Measurements from ENCODE around the gene LIMK2.

DNA sequence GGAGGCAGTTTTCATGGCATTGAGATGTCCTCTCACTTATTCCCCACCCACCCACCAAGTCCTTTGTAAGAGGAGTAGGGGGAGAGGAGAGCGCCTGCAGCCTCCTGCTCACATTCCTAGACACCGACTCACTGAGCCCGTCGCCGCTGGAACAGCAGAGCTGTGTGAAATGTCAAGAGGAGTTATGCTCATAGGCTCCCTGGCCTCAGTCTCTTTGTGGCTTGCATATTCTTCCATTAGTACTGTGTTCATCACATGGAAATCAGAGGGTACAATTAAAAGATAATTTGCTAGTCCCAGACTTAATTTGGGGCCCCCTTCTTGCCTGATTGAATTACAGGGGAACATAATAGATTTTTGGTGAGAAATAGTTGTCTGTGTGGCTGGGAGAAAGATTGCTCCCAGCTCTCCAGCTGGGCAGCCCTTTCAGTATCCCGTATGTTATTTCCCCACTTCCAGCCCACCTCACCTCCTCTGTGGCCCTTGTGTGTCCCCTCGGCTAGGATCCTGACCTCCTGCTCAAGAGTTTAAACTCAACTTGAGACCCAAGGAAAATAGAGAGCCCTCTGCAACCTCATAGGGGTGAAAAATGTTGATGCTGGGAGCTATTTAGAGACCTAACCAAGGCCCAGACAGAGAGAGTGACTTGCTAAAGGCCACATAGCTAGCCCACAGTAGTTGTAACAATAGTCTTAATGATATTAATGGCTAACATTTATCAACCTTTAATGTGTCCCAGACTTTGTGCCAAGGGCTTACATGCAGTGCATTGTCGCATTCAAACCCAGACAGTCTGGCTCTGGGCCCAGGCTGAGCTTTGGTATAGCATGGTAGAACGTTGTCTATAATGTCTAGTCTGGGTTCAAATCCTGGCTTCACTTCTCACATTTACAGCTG lies 32.2 kb downstream of the LIMK2 start:
- TF ChIP-seq, protein P1, sequence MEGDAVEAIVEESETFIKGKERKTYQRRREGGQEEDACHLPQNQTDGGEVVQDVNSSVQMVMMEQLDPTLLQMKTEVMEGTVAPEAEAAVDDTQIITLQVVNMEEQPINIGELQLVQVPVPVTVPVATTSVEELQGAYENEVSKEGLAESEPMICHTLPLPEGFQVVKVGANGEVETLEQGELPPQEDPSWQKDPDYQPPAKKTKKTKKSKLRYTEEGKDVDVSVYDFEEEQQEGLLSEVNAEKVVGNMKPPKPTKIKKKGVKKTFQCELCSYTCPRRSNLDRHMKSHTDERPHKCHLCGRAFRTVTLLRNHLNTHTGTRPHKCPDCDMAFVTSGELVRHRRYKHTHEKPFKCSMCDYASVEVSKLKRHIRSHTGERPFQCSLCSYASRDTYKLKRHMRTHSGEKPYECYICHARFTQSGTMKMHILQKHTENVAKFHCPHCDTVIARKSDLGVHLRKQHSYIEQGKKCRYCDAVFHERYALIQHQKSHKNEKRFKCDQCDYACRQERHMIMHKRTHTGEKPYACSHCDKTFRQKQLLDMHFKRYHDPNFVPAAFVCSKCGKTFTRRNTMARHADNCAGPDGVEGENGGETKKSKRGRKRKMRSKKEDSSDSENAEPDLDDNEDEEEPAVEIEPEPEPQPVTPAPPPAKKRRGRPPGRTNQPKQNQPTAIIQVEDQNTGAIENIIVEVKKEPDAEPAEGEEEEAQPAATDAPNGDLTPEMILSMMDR (IDR thresholded peaks at IDR 0.05; ENCODE audit: low read depth, low read length, missing input control), result no peak
- TF ChIP-seq RAD21 (IDR thresholded peaks at IDR 0.05) (no peak), YY1 (IDR thresholded peaks at IDR 0.05) (no peak), TAF1 (conservative IDR thresholded peaks at IDR 0.05) (no peak), FOXA1 (IDR thresholded peaks at IDR 0.05) (no peak), HNF4G (IDR thresholded peaks at IDR 0.05) (no peak), JUND (IDR thresholded peaks at IDR 0.05) (no peak), SP1 (IDR thresholded peaks at IDR 0.05) (no peak), GABPA (IDR thresholded peaks at IDR 0.05 in 1 of 2, conservative IDR thresholded peaks at IDR 0.05 in 1 of 2) (no peak), NR2F2 (IDR thresholded peaks at IDR 0.05) (no peak)
- TF ChIP-seq, protein P2, sequence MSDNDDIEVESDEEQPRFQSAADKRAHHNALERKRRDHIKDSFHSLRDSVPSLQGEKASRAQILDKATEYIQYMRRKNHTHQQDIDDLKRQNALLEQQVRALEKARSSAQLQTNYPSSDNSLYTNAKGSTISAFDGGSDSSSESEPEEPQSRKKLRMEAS (IDR thresholded peaks at IDR 0.05), result no peak
- TF ChIP-seq, protein P3, sequence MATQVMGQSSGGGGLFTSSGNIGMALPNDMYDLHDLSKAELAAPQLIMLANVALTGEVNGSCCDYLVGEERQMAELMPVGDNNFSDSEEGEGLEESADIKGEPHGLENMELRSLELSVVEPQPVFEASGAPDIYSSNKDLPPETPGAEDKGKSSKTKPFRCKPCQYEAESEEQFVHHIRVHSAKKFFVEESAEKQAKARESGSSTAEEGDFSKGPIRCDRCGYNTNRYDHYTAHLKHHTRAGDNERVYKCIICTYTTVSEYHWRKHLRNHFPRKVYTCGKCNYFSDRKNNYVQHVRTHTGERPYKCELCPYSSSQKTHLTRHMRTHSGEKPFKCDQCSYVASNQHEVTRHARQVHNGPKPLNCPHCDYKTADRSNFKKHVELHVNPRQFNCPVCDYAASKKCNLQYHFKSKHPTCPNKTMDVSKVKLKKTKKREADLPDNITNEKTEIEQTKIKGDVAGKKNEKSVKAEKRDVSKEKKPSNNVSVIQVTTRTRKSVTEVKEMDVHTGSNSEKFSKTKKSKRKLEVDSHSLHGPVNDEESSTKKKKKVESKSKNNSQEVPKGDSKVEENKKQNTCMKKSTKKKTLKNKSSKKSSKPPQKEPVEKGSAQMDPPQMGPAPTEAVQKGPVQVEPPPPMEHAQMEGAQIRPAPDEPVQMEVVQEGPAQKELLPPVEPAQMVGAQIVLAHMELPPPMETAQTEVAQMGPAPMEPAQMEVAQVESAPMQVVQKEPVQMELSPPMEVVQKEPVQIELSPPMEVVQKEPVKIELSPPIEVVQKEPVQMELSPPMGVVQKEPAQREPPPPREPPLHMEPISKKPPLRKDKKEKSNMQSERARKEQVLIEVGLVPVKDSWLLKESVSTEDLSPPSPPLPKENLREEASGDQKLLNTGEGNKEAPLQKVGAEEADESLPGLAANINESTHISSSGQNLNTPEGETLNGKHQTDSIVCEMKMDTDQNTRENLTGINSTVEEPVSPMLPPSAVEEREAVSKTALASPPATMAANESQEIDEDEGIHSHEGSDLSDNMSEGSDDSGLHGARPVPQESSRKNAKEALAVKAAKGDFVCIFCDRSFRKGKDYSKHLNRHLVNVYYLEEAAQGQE (IDR thresholded peaks at IDR 0.05), result no peak
- TF ChIP-seq, protein P4, sequence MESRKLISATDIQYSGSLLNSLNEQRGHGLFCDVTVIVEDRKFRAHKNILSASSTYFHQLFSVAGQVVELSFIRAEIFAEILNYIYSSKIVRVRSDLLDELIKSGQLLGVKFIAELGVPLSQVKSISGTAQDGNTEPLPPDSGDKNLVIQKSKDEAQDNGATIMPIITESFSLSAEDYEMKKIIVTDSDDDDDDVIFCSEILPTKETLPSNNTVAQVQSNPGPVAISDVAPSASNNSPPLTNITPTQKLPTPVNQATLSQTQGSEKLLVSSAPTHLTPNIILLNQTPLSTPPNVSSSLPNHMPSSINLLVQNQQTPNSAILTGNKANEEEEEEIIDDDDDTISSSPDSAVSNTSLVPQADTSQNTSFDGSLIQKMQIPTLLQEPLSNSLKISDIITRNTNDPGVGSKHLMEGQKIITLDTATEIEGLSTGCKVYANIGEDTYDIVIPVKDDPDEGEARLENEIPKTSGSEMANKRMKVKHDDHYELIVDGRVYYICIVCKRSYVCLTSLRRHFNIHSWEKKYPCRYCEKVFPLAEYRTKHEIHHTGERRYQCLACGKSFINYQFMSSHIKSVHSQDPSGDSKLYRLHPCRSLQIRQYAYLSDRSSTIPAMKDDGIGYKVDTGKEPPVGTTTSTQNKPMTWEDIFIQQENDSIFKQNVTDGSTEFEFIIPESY (IDR thresholded peaks at IDR 0.05), result no peak
- TF ChIP-seq, protein P5, sequence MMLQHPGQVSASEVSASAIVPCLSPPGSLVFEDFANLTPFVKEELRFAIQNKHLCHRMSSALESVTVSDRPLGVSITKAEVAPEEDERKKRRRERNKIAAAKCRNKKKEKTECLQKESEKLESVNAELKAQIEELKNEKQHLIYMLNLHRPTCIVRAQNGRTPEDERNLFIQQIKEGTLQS (IDR thresholded peaks at IDR 0.05), result no peak

All from liver (tissue), 3 donors.